GM23248 (cell line): ENCODE results near the gene SLC4A8.

Experiments
- EZH2 ChIP-seq: fragments of 200-600 bp; sonication (generic); IDR thresholded peaks from 2 replicates; pipeline ENCODE4 v1.6.1; 2018; ENCODE audit warnings: antibody characterized with exemption, mild to moderate bottlenecking; ENCODE audit not compliant: insufficient read depth, poor library complexity, severe bottlenecking
- EZH2phosphoT487 ChIP-seq: fragments of 200-600 bp; sonication (generic); IDR thresholded peaks from 2 replicates; pipeline ENCODE4 v1.6.1; 2018; ENCODE audit warnings: antibody characterized with exemption, moderate library complexity, mild to moderate bottlenecking, low read depth; ENCODE audit not compliant: insufficient read depth

DNA sequence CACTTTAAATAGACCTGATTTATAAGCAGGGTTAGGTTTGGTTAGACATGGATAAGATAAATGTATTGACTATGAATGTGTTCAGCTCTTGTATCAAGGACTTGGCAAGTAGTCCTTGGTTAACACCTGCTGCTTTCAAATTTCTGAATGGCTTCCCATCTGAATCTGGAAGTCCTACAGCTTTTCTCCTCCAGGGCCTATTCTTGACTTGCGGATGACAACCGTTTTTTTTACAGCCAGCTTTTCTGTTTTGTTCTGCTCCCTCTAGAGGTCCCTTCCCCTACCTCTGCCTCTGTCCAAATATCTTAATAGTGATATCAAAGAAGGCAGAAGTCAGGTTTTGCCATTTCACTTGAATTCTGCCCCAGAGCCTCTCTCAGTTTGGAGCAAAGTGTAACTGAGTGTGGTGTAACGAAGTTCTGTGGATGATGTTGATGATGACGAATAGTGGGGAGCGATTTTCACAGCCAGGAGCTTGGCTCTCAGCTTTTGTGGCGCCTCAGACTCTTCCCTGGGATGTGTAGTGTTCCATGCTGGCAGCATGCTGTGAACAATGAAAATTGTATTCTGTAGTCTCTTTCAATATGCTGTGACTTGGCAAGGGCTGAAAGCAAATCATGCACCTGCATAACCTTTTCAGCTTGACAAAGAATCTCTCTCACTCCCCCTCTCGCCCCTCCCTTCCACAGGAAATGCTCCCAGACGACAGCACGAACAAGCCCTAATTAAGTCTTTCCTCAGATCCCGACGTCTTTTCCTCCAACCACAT is 5.0 kb upstream of the SLC4A8 start:
- TF ChIP-seq EZH2: no peak
- TF ChIP-seq EZH2phosphoT487: no peak
